ENCODE measurements around the gene RBM41.

DNA sequence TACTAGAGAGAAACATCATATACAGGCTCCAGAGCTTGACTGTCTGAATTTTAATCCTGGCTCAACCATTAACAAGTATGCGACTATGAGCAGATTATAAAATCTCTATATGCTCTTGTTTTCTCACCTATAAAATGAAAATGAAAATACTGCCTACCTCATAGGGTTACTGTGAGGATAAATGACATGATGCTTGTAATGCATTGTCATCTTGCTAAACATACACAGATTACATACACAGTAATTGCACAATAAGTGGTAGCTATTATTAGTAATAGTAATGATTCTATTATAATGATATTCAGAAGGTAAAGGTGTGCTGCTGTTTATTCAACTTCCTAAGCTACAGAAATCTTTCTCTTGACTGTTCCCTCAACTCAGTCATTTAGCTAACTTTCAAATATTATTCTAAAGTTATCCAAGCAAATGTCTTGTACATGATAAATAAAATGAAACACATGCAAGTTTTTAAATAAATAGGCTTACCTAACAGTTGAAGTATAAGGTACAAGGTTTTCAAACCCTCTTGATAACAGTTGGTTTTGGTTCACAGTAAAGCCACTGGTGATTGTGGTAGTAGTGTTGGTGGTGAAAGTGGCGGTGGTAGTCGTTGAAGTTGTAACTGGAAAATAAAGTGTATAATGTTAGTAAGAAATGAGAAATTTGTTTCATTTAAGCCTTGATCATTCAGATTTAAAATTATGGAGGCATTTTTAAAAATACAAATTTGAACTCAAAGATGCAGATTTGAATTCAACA, 48.7 kb upstream of the RBM41 start:
- TF ChIP-seq, protein P1, sequence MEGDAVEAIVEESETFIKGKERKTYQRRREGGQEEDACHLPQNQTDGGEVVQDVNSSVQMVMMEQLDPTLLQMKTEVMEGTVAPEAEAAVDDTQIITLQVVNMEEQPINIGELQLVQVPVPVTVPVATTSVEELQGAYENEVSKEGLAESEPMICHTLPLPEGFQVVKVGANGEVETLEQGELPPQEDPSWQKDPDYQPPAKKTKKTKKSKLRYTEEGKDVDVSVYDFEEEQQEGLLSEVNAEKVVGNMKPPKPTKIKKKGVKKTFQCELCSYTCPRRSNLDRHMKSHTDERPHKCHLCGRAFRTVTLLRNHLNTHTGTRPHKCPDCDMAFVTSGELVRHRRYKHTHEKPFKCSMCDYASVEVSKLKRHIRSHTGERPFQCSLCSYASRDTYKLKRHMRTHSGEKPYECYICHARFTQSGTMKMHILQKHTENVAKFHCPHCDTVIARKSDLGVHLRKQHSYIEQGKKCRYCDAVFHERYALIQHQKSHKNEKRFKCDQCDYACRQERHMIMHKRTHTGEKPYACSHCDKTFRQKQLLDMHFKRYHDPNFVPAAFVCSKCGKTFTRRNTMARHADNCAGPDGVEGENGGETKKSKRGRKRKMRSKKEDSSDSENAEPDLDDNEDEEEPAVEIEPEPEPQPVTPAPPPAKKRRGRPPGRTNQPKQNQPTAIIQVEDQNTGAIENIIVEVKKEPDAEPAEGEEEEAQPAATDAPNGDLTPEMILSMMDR (conservative IDR thresholded peaks at IDR 0.05) = no peak
- no peak for TF ChIP-seq EZH2 (IDR thresholded peaks at IDR 0.05; ENCODE audit: low read depth)

Measured in PC-9 (cell line).